ENCODE measurements around the gene COX17.

Gene COX17

DNA sequence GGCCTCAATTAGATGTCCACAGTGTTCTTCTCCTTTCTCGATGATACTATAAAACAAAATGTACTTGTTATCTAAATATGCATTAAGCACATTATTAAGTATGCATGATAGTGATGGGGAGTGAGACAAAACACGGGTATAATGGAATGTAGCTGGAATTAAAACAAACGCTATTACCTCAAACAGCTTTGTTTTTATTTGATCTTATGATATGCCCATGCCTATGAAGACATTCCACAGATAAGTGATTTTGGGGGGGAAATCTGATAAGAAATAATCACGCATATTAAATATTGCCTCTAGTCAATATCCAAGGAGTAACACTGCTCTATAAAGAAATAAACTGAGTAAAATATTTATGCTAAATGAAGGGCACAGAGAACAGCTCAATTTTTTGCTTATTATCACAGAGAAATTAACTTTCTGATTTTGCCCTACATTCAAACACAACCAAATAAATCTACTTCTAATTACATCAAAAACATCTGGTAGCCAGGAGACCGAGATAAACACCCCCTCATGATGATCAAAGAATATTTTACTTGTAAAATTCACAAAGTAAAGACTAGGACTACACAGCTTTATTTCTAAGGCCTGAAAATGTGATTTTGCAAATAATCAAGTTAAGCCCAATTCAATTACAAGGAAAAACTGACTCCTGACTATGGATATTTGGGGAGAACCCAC lies 1.9 kb downstream of the COX17 start:
- no peak for DNase-seq (ENCODE audit: low read depth)
- TF ChIP-seq CTCF (IDR thresholded peaks at IDR 0.05; ENCODE audit: low read depth, low read length, missing control alignments), result no peak
- H3K4me3 ChIP-seq (ENCODE audit: low read depth, low read length), result peak overlapping the region; percentile 55

GRCh38 chr3:119673875-119674274 lies 3.3 kb downstream of the COX17 start:
- no peak overlapping the region for H3K4me3 ChIP-seq (ENCODE audit: low read depth, low read length)
- TF ChIP-seq CTCF (IDR thresholded peaks at IDR 0.05; ENCODE audit: low read depth, low read length, missing control alignments), result no peak
- DNase-seq (ENCODE audit: low read depth), result no peak

- TF ChIP-seq CTCF (IDR thresholded peaks at IDR 0.05; ENCODE audit: low read depth, low read length, missing control alignments), result no peak
- DNase-seq (ENCODE audit: low read depth), result no peak
Observed at GRCh38 chr3:119672776-119673175, 4.4 kb downstream of the COX17 start.

GRCh38 chr3:119669906-119670570 lies 7.2 kb downstream of the COX17 start:
- TF ChIP-seq CTCF (IDR thresholded peaks at IDR 0.05; ENCODE audit: low read depth, low read length, missing control alignments), result no peak
- DNase-seq (ENCODE audit: low read depth), result no peak
- H3K4me3 ChIP-seq (ENCODE audit: low read depth, low read length), result no peak overlapping the region

More at GRCh38 chr3:119672776-119673175, 4.4 kb downstream of the COX17 start:
- no peak overlapping the region for H3K4me3 ChIP-seq (ENCODE audit: low read depth, low read length)

GRCh38 chr3:119665954-119666559 lies 11.1 kb downstream of the COX17 start:
- DNase-seq (ENCODE audit: low read depth), result no peak
- no peak for TF ChIP-seq CTCF (IDR thresholded peaks at IDR 0.05; ENCODE audit: low read depth, low read length, missing control alignments)
- no peak overlapping the region for H3K4me3 ChIP-seq (ENCODE audit: low read depth, low read length)

GRCh38 chr3:119664850-119665379 lies 12.3 kb downstream of the COX17 start:
- DNase-seq (ENCODE audit: low read depth), result no peak
- H3K4me3 ChIP-seq (ENCODE audit: low read depth, low read length), result no peak overlapping the region
- TF ChIP-seq CTCF (IDR thresholded peaks at IDR 0.05; ENCODE audit: low read depth, low read length, missing control alignments), result no peak

All from GM12864 (cell line).